Measurements from ENCODE around the gene ST6GALNAC6.

Gene ST6GALNAC6

DNA sequence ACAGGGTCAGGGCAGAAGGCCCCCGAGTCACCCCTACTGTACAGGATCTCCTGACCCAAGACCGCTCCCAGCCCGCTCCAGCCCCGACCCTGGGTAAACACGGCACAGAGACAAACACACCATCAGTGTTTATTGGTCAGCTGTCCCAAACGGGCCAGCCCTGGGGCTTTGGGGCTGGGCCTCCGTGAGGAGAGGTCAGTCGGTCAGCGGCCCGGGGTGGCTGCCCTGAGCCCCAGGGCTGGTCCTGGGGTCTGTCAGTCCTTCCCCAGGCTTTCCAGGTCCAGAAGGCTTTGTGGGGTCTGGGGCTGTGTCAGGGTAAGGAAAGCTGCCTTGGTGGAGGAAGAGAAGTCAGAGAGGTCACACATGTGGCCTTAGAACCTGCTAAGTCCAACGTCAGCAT lies 35.6 kb upstream of the ST6GALNAC6 start:
- H3K9me3 ChIP-seq (ENCODE audit: control insufficient read depth, low read length): no peaks in the 10 kb centered on the region
- no peak overlapping the region for H3K4me3 ChIP-seq (ENCODE audit: insufficient read depth, low read depth, low read length, poor library complexity, severe bottlenecking)
- H3K27ac ChIP-seq (ENCODE audit: insufficient read depth, low read length, poor library complexity, severe bottlenecking): no peak overlapping the region
- peaks cover 41% of the 10 kb centered on the region for H3K4me1 ChIP-seq (ENCODE audit: control insufficient read depth, insufficient read depth, low read length, poor library complexity, severe bottlenecking)
- H3K27me3 ChIP-seq (replicated peaks; ENCODE audit: control insufficient read depth, insufficient read depth, low read length, poor library complexity, severe bottlenecking): no peaks in the 10 kb centered on the region
- no peak for DNase-seq
- H3K36me3 ChIP-seq (ENCODE audit: control insufficient read depth, insufficient read depth, low read length): peaks cover 4% of the 10 kb centered on the region

DNA sequence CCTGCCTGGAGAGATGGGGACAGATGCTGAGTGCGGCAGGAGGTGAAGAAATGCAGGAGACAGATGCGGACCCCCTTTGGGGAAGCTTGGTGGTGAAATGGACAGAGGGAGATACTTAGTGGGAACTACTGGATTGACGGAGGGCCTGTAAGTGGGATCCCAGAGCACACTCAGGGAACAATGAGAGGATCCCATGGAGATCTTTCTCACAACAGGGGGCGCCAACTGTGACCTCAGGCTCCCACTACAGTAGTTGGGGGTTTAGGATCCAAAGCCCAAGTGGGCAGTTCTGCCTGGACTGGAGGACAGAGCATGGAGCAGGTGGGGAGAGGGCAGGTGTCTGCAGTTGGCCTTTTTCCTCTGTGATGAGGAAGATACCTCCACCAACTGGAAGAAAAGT lies 34.8 kb upstream of the ST6GALNAC6 start:
- H3K4me1 ChIP-seq (ENCODE audit: control insufficient read depth, insufficient read depth, low read length, poor library complexity, severe bottlenecking): peaks cover 41% of the 10 kb centered on the region
- no peak overlapping the region for H3K4me3 ChIP-seq (ENCODE audit: insufficient read depth, low read depth, low read length, poor library complexity, severe bottlenecking)
- no peak overlapping the region for H3K27ac ChIP-seq (ENCODE audit: insufficient read depth, low read length, poor library complexity, severe bottlenecking)
- no peaks in the 10 kb centered on the region for H3K9me3 ChIP-seq (ENCODE audit: control insufficient read depth, low read length)
- no peaks in the 10 kb centered on the region for H3K36me3 ChIP-seq (ENCODE audit: control insufficient read depth, insufficient read depth, low read length)
- no peak for DNase-seq
- H3K27me3 ChIP-seq (replicated peaks; ENCODE audit: control insufficient read depth, insufficient read depth, low read length, poor library complexity, severe bottlenecking): no peaks in the 10 kb centered on the region

DNA sequence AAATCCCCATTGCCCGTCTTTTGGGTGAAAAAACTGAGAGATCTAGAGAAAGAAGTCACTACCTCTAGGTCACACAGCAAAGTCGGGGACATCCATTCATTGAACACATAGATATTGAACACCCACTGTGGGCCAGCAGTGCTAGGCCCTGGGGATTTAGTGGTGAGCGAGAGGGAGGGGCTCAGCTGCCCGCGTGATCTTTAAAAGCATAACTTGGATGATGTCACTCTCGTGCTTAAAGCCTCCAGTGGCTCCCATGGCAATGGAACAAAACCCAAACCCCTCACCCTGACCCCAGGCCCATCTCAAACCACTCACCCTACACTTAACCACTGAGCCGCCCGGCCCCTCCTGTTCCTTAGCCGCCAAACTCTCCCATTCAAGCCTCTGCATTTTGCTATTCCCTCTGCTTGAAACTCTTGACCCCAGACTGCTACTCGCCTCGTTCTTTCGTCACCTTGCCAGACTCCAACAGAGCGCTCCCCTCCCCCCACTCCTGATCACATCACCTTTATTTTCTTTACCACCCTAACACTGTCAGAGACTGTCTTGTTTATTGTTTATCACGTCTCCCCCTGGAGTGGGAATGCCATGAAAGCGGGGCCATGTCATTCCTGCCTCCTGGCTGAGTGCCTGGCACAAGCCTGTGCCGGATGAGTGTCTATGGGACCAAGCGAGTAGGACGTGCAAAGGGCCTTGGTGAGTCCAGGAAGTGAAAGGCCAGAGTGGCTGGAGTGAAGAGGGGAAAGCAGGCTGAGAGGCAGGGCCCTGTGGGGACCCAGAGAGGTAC lies 31.9 kb upstream of the ST6GALNAC6 start:
- Histone ChIP-seq H3K4me3 (ENCODE audit: insufficient read depth, low read depth, low read length, poor library complexity, severe bottlenecking) (peak overlapping the region; percentile 65), H3K36me3 (ENCODE audit: control insufficient read depth, insufficient read depth, low read length) (no peaks in the 10 kb centered on the region), H3K4me1 (ENCODE audit: control insufficient read depth, insufficient read depth, low read length, poor library complexity, severe bottlenecking) (peaks cover 41% of the 10 kb centered on the region), H3K9me3 (ENCODE audit: control insufficient read depth, low read length) (no peaks in the 10 kb centered on the region), H3K27ac (ENCODE audit: insufficient read depth, low read length, poor library complexity, severe bottlenecking) (peak overlapping the region; percentile 20), H3K27me3 (replicated peaks; ENCODE audit: control insufficient read depth, insufficient read depth, low read length, poor library complexity, severe bottlenecking) (no peaks in the 10 kb centered on the region)
- no peak for DNase-seq

DNA sequence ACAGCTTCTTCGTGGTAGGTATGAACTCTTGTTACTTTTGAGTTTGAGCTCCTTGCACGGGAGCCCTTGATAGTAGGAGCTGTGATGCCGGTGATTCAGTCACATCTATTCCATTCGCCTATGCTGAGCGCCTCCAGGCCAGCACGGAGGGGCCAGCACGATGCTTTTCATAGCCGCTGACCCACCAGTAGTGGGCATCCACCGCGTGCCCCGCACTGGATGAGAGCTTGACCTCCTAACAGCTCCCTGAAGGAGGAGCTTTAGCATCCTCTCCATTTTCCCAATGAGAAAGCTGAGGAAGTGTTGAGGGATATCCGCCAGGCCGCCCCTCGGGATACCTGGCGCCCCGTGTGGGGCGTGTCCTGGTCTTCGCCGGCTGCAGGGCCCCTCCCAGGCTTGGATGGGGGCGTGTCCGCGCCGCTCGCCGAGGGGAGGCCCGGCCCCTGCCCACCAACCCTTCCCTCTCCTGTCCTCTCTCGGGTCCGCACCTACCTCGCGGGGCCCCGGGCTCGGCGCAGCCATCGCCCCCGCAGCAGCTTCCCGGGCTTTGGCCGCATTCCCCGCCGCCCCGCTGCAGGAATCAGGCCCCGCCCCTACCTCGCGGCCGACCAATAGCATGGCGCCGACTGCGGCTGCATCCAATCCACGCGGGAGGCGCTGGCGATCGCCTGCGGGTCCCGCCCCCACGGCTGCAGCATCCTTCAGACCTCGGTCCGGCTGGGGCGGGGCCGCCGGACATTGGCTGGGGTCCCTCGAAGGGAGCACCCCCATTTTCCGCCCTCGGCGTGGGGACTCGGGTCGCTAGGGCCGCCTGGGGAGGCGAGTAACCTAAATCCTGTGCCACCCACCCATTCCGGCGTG lies 31.1 kb upstream of the ST6GALNAC6 start, which contains the start of gene PIP5KL1:
TSS of gene PIP5KL1 (minus strand) at position 547 of the 861 bp plus-strand sequence. CDS start at position 522, 25 bp downstream.
- peak; percentile 40 to 69 (median 60) for DNase-seq
- peaks cover 35% of the 10 kb centered on the region for H3K4me1 ChIP-seq (ENCODE audit: control insufficient read depth, insufficient read depth, low read length, poor library complexity, severe bottlenecking)
- peak within 1 kb of the TSS; percentile 65 for H3K4me3 ChIP-seq (ENCODE audit: insufficient read depth, low read depth, low read length, poor library complexity, severe bottlenecking)
- H3K9me3 ChIP-seq (ENCODE audit: control insufficient read depth, low read length): no peaks in the 10 kb centered on the region
- peak within 1 kb of the TSS; percentile 20 for H3K27ac ChIP-seq (ENCODE audit: insufficient read depth, low read length, poor library complexity, severe bottlenecking)
- no peaks in the 10 kb centered on the region for H3K36me3 ChIP-seq (ENCODE audit: control insufficient read depth, insufficient read depth, low read length)
- H3K27me3 ChIP-seq (replicated peaks; ENCODE audit: control insufficient read depth, insufficient read depth, low read length, poor library complexity, severe bottlenecking): no peaks in the 10 kb centered on the region

DNA sequence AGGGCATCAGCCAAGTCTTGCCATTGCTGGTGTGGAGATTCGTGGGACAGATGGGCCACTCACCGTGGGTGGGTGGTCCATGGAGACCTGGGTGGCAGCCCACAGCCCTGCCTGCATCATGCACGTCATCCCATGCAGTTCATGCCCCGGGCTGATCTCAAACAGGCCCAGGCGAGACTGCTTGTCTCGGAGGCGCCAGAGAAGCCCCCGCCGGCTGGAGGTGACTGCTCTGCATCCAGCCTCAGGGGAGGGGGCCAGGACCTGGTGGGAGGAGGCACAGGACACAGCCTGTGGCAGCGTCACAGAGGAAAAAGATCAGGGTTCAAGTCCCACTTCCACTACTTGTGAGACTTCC lies 30.2 kb upstream of the ST6GALNAC6 start:
- Histone ChIP-seq H3K27me3 (replicated peaks; ENCODE audit: control insufficient read depth, insufficient read depth, low read length, poor library complexity, severe bottlenecking) (no peaks in the 10 kb centered on the region), H3K9me3 (ENCODE audit: control insufficient read depth, low read length) (no peaks in the 10 kb centered on the region), H3K36me3 (ENCODE audit: control insufficient read depth, insufficient read depth, low read length) (no peaks in the 10 kb centered on the region), H3K4me3 (ENCODE audit: insufficient read depth, low read depth, low read length, poor library complexity, severe bottlenecking) (no peak overlapping the region), H3K4me1 (ENCODE audit: control insufficient read depth, insufficient read depth, low read length, poor library complexity, severe bottlenecking) (peaks cover 34% of the 10 kb centered on the region), H3K27ac (ENCODE audit: insufficient read depth, low read length, poor library complexity, severe bottlenecking) (no peak overlapping the region)
- DNase-seq: no peak

DNA sequence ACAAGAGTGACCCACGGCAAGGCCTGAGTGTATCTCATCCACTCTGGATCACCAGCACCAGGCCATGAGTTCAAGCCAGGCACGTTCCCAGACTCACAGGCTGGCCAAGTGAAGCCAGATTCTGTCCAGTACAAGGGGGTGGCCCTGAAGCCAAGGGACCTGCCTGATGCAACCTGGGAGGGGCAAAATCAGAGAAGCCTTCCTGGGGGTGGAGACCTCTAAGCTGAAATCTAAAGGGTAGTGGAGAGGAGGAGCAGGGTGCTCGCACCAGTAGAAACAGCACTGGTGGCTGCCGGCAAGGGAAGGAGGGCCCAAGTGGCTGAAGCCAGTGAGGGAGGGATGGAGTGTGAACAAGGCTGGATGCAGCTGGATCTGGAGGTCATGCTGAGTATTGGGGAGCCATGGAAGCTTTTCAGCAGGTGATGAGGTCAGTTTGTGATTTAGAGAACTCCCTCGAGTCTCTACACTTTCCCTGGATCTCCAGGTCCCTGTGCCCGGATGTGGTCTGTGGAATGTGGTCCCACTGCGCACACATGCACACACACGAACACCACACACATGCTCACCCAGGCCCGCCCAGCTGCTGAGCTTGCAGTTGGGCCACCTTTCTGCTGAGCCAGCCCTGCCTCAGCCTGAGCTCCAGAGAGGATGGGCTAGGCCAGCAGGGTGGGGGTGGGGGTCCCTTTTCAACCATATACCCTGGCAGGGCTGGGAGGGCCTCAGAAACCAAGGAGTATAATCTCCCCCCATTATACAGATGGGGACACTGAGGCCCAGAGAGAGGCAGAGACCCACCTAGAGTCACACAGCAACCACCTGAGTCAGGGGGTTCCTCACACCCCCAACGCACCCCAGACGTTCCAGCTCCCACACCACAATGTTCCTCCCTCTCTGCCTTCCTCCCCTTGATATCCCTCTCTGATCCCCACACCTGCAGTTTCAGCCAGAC lies 29.5 kb upstream of the ST6GALNAC6 start:
- Histone ChIP-seq H3K27me3 (replicated peaks; ENCODE audit: control insufficient read depth, insufficient read depth, low read length, poor library complexity, severe bottlenecking) (no peaks in the 10 kb centered on the region), H3K36me3 (ENCODE audit: control insufficient read depth, insufficient read depth, low read length) (no peaks in the 10 kb centered on the region), H3K4me1 (ENCODE audit: control insufficient read depth, insufficient read depth, low read length, poor library complexity, severe bottlenecking) (peaks cover 34% of the 10 kb centered on the region)

DNA sequence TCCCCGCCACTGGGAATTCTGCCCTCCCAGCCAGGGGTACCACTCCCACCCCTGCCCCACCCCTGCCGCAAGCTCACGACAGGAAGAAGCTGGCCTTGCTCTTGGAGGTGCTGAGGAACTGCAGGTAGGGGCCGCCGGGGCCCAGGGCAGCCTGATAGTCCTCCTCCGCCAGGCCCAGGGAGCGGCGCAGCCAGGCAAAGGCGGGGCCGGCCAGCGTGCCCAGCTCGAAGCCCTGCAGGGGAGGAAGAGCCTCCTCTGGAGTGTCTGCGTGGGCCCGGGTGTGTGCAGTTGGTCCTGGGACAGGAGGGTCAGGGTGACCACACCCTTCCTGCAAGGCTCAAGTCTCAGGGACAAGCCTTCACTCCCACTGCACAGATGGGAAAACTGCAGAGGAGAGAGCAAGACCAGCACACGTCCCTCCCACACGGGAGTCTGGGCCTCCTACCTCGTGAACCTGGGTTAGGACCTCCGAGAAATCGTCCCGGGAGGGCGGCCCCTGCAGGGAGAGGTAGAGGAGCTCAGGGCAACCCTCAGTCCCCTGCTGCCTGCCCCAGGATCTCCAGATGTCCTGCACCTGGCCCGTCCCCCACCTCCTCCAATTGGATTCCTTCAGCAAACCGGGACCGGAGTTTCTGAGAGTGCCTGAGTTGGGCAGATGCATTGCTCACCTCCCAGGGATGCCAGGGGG lies 28.7 kb upstream of the ST6GALNAC6 start:
- DNase-seq: no peak
- Histone ChIP-seq H3K4me3 (ENCODE audit: insufficient read depth, low read depth, low read length, poor library complexity, severe bottlenecking) (peak overlapping the region; percentile 39), H3K4me1 (ENCODE audit: control insufficient read depth, insufficient read depth, low read length, poor library complexity, severe bottlenecking) (peaks cover 34% of the 10 kb centered on the region), H3K27ac (ENCODE audit: insufficient read depth, low read length, poor library complexity, severe bottlenecking) (no peak overlapping the region), H3K36me3 (ENCODE audit: control insufficient read depth, insufficient read depth, low read length) (no peaks in the 10 kb centered on the region), H3K27me3 (replicated peaks; ENCODE audit: control insufficient read depth, insufficient read depth, low read length, poor library complexity, severe bottlenecking) (no peaks in the 10 kb centered on the region), H3K9me3 (ENCODE audit: control insufficient read depth, low read length) (no peaks in the 10 kb centered on the region)

More for the DNA sequence above, 29.5 kb upstream of the ST6GALNAC6 start:
- Histone ChIP-seq H3K27ac (ENCODE audit: insufficient read depth, low read length, poor library complexity, severe bottlenecking) (no peak overlapping the region), H3K4me3 (ENCODE audit: insufficient read depth, low read depth, low read length, poor library complexity, severe bottlenecking) (no peak overlapping the region), H3K9me3 (ENCODE audit: control insufficient read depth, low read length) (no peaks in the 10 kb centered on the region)
- no peak for DNase-seq

DNA sequence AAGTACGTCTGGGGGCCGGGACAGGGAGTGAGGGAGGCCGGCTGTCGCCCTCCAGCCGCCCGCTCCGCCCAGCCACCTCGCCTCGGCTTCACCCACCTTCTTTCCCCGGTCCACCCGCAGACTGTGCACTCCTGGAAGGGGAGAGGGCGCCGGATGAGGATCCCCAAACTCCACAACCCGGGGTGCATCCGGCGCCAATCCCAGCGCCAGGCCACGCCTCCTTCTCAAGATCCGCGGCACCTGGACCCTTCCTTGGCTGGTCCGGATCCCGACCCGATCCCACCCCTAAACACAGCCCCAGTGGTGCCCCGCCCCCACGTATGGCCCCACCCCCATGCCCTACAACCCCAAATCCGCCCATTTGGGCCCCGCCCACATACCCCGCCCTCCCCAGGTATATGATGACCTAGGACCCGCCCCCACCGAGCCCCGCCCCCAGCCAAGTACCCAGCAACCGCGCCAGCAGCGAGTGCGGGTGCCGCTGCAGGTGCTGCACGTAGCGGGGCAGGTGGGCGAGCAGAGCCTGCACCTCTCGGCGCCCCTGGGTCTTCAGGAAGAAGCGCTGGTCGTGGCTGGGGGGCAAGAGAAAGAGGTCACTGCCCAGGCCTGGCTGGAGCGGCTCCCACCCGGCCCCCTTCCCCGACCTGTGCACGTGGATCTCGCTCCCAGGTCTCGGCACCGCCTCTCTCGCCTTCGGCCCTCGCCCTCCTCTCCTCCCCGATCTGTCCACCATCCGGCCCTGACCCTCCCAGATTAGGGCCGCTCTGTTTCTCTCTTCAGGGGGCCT lies 28.0 kb upstream of the ST6GALNAC6 start:
- no peaks in the 10 kb centered on the region for H3K36me3 ChIP-seq (ENCODE audit: control insufficient read depth, insufficient read depth, low read length)
- H3K27ac ChIP-seq (ENCODE audit: insufficient read depth, low read length, poor library complexity, severe bottlenecking): no peak overlapping the region
- peaks cover 34% of the 10 kb centered on the region for H3K4me1 ChIP-seq (ENCODE audit: control insufficient read depth, insufficient read depth, low read length, poor library complexity, severe bottlenecking)
- H3K9me3 ChIP-seq (ENCODE audit: control insufficient read depth, low read length): no peaks in the 10 kb centered on the region
- peak overlapping the region; percentile 56 for H3K4me3 ChIP-seq (ENCODE audit: insufficient read depth, low read depth, low read length, poor library complexity, severe bottlenecking)
- peak; percentile 76 to 80 (median 79) for DNase-seq
- H3K27me3 ChIP-seq (replicated peaks; ENCODE audit: control insufficient read depth, insufficient read depth, low read length, poor library complexity, severe bottlenecking): no peaks in the 10 kb centered on the region

DNA sequence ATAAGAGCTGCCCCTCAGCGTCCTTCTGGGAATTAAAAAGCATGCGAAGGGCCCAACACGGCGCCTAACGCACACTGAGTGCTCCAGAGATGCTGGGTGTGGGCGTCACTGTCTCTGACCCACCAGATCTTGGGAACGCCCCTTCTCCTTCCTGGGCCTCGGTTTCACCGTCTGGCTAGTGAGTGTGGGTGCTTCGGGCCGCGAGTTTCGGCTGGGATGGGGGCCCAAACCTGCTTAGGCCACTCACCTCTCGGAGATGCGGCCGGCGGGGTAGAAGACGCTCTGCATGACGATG lies 27.4 kb upstream of the ST6GALNAC6 start:
- no peaks in the 10 kb centered on the region for H3K27me3 ChIP-seq (replicated peaks; ENCODE audit: control insufficient read depth, insufficient read depth, low read length, poor library complexity, severe bottlenecking)
- H3K36me3 ChIP-seq (ENCODE audit: control insufficient read depth, insufficient read depth, low read length): no peaks in the 10 kb centered on the region
- no peak overlapping the region for H3K27ac ChIP-seq (ENCODE audit: insufficient read depth, low read length, poor library complexity, severe bottlenecking)
- DNase-seq: no peak
- peak overlapping the region; percentile 56 for H3K4me3 ChIP-seq (ENCODE audit: insufficient read depth, low read depth, low read length, poor library complexity, severe bottlenecking)
- H3K9me3 ChIP-seq (ENCODE audit: control insufficient read depth, low read length): no peaks in the 10 kb centered on the region
- H3K4me1 ChIP-seq (ENCODE audit: control insufficient read depth, insufficient read depth, low read length, poor library complexity, severe bottlenecking): peaks cover 38% of the 10 kb centered on the region

Measured in effector memory CD4-positive, alpha-beta T cell (primary cell).